Caco-2 (cell line): ENCODE results near the gene SLX9. TPM values are rescaled to one million over a fixed set of nuclear protein-coding genes. Genes with fewer than 3 reads are reported as not detected.

Experiments used
- BruUV-seq: library from RNA; stranded (reverse); fragments of 400-500 nt; replicated peaks from 2 replicates; lab custom pipeline; 2021; lab: Mats Ljungman, UMichigan
- CTCF ChIA-PET: fragments of 300-600 bp; sonication (Branson Sonifier 250); formaldehyde crosslinking; loops from one replicate; lab custom pipeline; 2022; ENCODE audit warnings: antibody characterized with exemption; lab: Charles Lee
- POLR2A ChIA-PET: fragments of 300-600 bp; sonication (Branson Sonifier 250); formaldehyde crosslinking; loops from one replicate; lab custom pipeline; 2022; ENCODE audit warnings: antibody characterized with exemption; lab: Charles Lee
- DNase-seq, 2 experiments: peaks; one replicate each; pipeline versions ENCODE4 v3.0.0 to v3.0.0-alpha.2; 2020 to 2022
- H3K27me3 ChIP-seq: replicated peaks from 2 replicates; pipeline ENCODE4 v1.6.0; 2011; ENCODE audit warnings: low read length; ENCODE audit not compliant: control insufficient read depth, insufficient read depth
- H3K36me3 ChIP-seq: 2 replicates; pipeline ENCODE4 v1.5.1; 2011; ENCODE audit warnings: low read length; ENCODE audit not compliant: control insufficient read depth, insufficient read depth
- H3K4me1 ChIP-seq: fragments of 250-450 bp; sonication (Bioruptor Pico); 2 replicates; pipeline ENCODE4 v1.5.1; 2020; ENCODE audit warnings: mild to moderate bottlenecking
- H3K4me3 ChIP-seq: 2 replicates; pipeline ENCODE4 v1.5.1; 2011; ENCODE audit warnings: low read depth, mild to moderate bottlenecking, control low read depth, low read length
- H3K9me3 ChIP-seq: fragments of 250-450 bp; sonication (Bioruptor Pico); 2 replicates; pipeline ENCODE4 v1.5.1; 2020; ENCODE audit warnings: mild to moderate bottlenecking, moderate library complexity
- H3K27ac Mint-ChIP-seq: one replicate; pipeline ENCODE4 v1.8.0; 2022; ENCODE audit warnings: mixed read lengths; ENCODE audit not compliant: unreplicated experiment
- H3K27me3 Mint-ChIP-seq: one replicate; pipeline ENCODE4 v1.8.0; 2022; ENCODE audit warnings: mixed read lengths; ENCODE audit not compliant: insufficient read depth, unreplicated experiment
- H3K36me3 Mint-ChIP-seq: one replicate; pipeline ENCODE4 v1.8.0; 2022; ENCODE audit warnings: mild to moderate bottlenecking, mixed read lengths; ENCODE audit not compliant: insufficient read depth, unreplicated experiment
- H3K4me1 Mint-ChIP-seq: one replicate; pipeline ENCODE4 v1.8.0; 2022; ENCODE audit warnings: low read depth, mixed read lengths; ENCODE audit not compliant: unreplicated experiment
- H3K4me3 Mint-ChIP-seq: one replicate; pipeline ENCODE4 v1.8.0; 2022; ENCODE audit warnings: mild to moderate bottlenecking, moderate library complexity, mixed read lengths; ENCODE audit not compliant: unreplicated experiment
- H3K9me3 Mint-ChIP-seq: one replicate; pipeline ENCODE4 v1.8.0; 2022; ENCODE audit warnings: mixed read lengths; ENCODE audit not compliant: unreplicated experiment
- intact Hi-C: fragments of 100-400 bp; cut with micrococcal nuclease; formaldehyde crosslinking; loops from one replicate; pipeline ENCODE4 v1.10.0; 2022; ENCODE audit not compliant: unreplicated experiment
- total RNA-seq: library from RNA; stranded (reverse); gene quantifications from 2 replicates; pipeline ENCODE4 v1.2.3, GENCODE V29; 2022
- TF ChIP-seq, protein P1 (sequence below), 2 experiments: fragments of 200-600 bp in 1 of 2; IDR thresholded peaks; 1 replicate in 1 of 2; 2 replicates in 1 of 2; pipeline versions ENCODE4 v1.5.1 to v1.8.0; 2011 to 2022; ENCODE audit warnings: antibody characterized with exemption in 1 of 2, control low read depth in 1 of 2, inconsistent platforms in 1 of 2, low read depth in 1 of 2, low read length in 1 of 2, mild to moderate bottlenecking in 1 of 2, moderate library complexity in 1 of 2; ENCODE audit not compliant: insufficient read depth in 1 of 2, severe bottlenecking in 1 of 2, unreplicated experiment in 1 of 2

SLX9 gene
- total RNA-seq, 1 experiment from 2014 or later = 62.1 TPM

DNA sequence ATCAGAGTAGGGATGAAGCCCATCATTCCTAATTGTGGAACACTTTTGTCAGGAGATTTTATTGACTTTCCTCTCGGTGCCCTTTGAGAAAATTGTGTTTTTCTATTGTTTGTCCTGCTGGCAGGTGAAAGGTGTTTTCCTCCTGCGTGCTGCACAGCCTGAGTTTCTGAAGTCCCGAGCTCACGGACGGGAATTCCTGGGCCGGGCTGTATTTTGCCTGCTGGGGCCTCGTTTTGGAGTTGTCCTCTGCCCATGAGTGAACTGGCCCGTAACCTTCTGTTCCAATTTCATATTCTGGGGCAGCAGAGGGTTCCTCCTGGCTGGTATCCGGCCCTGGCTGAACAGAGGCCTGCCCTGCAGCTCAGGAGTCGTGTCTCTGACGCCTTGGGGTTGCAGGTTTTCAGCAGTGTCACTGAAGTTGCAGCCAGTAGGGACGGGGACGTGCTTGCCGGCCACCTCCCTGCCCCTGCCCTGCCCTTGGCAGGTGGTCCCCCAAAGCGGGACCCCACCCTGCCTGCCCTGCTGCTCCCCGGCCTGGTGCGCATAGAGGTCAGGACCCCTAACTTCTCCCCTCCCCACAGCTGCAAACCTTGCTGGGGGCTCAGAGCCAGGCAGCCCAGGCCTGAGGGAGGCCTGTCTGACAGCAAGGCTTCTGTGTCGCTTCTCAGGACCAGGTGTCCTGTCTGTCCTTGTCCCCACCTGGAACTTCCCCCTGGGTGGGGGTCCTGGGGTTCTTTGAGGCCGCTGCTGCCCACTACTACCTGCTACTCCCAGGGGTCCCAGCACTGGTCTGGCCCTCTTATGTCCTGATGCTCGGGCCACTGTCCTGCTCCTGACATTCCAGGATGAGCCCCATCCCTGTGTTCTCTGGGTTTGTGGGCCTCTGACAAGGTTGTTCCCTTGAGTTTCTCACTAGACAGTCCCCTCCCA lies 49.0 kb downstream of the SLX9 start:
- Histone ChIP-seq H3K36me3 (no peaks in the 10 kb centered on the region), H3K27me3 (no peaks in the 10 kb centered on the region), H3K9me3 (no peaks in the 10 kb centered on the region), H3K4me3 (no peak overlapping the region), H3K4me1 (no peaks in the 10 kb centered on the region)
- no peaks in the 10 kb centered on the region for H3K9me3 Mint-ChIP-seq
- H3K27me3 Mint-ChIP-seq = no peaks in the 10 kb centered on the region
- peaks cover 17% of the 10 kb centered on the region for H3K36me3 Mint-ChIP-seq
- no peak overlapping the region for H3K27ac Mint-ChIP-seq
- no peaks in the 10 kb centered on the region for H3K4me1 Mint-ChIP-seq
- no TSS peak for BruUV-seq
- ChIA-PET CTCF (no interaction called here), POLR2A (no interaction called here)
- DNase-seq = no peak
- intact Hi-C loops = no loop called here
- H3K4me3 Mint-ChIP-seq = no peak overlapping the region
- TF ChIP-seq, protein P1, sequence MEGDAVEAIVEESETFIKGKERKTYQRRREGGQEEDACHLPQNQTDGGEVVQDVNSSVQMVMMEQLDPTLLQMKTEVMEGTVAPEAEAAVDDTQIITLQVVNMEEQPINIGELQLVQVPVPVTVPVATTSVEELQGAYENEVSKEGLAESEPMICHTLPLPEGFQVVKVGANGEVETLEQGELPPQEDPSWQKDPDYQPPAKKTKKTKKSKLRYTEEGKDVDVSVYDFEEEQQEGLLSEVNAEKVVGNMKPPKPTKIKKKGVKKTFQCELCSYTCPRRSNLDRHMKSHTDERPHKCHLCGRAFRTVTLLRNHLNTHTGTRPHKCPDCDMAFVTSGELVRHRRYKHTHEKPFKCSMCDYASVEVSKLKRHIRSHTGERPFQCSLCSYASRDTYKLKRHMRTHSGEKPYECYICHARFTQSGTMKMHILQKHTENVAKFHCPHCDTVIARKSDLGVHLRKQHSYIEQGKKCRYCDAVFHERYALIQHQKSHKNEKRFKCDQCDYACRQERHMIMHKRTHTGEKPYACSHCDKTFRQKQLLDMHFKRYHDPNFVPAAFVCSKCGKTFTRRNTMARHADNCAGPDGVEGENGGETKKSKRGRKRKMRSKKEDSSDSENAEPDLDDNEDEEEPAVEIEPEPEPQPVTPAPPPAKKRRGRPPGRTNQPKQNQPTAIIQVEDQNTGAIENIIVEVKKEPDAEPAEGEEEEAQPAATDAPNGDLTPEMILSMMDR (IDR thresholded peaks at IDR 0.05; ENCODE audit: insufficient read depth in 1 of 2, low read depth in 1 of 2, low read length in 1 of 2, severe bottlenecking in 1 of 2, unreplicated experiment in 1 of 2) = no peak

DNA sequence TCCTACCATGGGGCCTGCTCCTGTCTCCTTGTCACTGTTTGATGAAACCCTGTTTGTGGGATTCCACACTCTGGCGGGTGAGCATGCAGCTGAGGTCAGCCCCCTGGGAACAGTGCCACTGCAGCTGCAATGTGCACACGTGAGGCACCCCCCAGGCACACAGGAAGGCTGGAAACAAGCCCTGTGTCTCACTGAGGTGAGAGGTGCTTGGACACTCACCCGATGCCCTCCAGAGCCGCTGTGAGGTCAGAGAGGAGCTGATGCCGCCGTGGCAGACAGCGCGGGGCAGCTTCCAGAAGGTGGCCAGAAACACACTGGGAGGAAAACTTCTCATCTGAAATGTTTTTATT lies 49.7 kb downstream of the SLX9 start:
- TF ChIP-seq, protein P1 (IDR thresholded peaks at IDR 0.05; ENCODE audit: insufficient read depth in 1 of 2, low read depth in 1 of 2, low read length in 1 of 2, severe bottlenecking in 1 of 2, unreplicated experiment in 1 of 2) = no peak
- POLR2A ChIA-PET = no interaction called here
- no peaks in the 10 kb centered on the region for H3K27me3 ChIP-seq
- CTCF ChIA-PET = no interaction called here
- no TSS peak for BruUV-seq
- H3K36me3 Mint-ChIP-seq = peaks cover 16% of the 10 kb centered on the region
- no peak overlapping the region for H3K4me3 ChIP-seq
- no peak overlapping the region for H3K27ac Mint-ChIP-seq
- no peaks in the 10 kb centered on the region for H3K4me1 ChIP-seq
- no peaks in the 10 kb centered on the region for H3K27me3 Mint-ChIP-seq
- H3K4me3 Mint-ChIP-seq = no peak overlapping the region
- H3K36me3 ChIP-seq = no peaks in the 10 kb centered on the region
- no peak for DNase-seq
- H3K9me3 Mint-ChIP-seq = no peaks in the 10 kb centered on the region
- H3K4me1 Mint-ChIP-seq = no peaks in the 10 kb centered on the region
- H3K9me3 ChIP-seq = no peaks in the 10 kb centered on the region
- intact Hi-C loops = no loop called here

DNA sequence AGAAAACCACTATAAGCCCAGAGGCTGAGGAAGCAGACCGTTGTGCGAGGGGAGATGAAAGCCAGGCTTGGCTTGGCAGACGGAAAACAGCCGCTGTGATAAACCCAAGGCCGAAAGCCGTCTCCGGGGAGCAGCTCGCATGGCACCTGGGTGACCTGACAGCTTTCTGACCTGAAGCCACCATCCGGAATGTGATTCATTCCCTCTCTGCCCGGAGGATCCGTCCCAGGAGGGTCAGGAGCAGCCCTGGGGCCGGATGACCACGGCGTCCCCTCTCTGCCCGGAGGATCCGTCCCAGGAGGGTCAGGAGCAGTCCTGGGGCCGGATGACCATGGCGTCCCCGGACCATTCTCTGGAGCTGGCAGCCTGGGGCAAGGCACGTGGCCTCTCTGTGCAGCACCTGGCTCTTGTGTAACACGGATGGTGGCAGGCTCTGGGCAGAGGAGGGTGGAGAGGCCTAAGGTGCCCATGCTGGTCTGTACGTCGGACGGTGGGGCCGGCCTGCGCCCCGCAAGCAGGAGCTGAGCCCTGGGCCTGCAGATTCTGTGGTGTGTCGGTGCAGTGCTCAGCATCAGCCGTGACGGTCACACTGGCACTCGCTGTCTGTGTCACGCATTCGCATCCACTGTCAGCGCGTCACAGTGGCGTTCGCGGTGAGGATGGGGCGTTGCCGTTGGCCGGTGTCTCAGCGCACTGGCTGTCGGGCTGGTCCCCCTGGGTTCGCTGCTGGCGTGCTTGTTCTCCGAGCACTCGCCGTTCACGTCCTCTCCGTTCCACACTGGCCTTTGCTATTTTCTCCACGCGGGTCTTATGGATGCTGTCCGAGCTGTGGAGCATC lies 50.3 kb downstream of the SLX9 start:
- intact Hi-C loops = no loop called here
- no TSS peak for BruUV-seq

More for the DNA sequence above, 50.3 kb downstream of the SLX9 start:
- H3K27me3 Mint-ChIP-seq = no peaks in the 10 kb centered on the region
- no peaks in the 10 kb centered on the region for H3K27me3 ChIP-seq
- H3K4me3 ChIP-seq = no peak overlapping the region
- ChIA-PET POLR2A (no interaction called here), CTCF (no interaction called here)
- H3K36me3 Mint-ChIP-seq = peaks cover 9% of the 10 kb centered on the region
- TF ChIP-seq, protein P1 (IDR thresholded peaks at IDR 0.05; ENCODE audit: insufficient read depth in 1 of 2, low read depth in 1 of 2, low read length in 1 of 2, severe bottlenecking in 1 of 2, unreplicated experiment in 1 of 2) = no peak
- no peaks in the 10 kb centered on the region for H3K9me3 ChIP-seq
- no peaks in the 10 kb centered on the region for H3K4me1 ChIP-seq
- DNase-seq = no peak
- no peak overlapping the region for H3K27ac Mint-ChIP-seq
- H3K4me1 Mint-ChIP-seq = no peaks in the 10 kb centered on the region
- H3K9me3 Mint-ChIP-seq = no peaks in the 10 kb centered on the region
- no peak overlapping the region for H3K4me3 Mint-ChIP-seq
- H3K36me3 ChIP-seq = no peaks in the 10 kb centered on the region
